CD4-positive, alpha-beta T cell treated with Interleukin-4 for 4 hours (primary cell): ENCODE data around the gene PCDHB3.
"Not testable (repeated sequence)": the region's sequence is repeated elsewhere in the genome, so short reads cannot be mapped to it uniquely, and the experiment has no call there.

ENCODE experiments used
- DNase-seq: peaks from one replicate; pipeline ENCODE4 v3.0.0-alpha.2; 2020

Gene PCDHB3

DNA sequence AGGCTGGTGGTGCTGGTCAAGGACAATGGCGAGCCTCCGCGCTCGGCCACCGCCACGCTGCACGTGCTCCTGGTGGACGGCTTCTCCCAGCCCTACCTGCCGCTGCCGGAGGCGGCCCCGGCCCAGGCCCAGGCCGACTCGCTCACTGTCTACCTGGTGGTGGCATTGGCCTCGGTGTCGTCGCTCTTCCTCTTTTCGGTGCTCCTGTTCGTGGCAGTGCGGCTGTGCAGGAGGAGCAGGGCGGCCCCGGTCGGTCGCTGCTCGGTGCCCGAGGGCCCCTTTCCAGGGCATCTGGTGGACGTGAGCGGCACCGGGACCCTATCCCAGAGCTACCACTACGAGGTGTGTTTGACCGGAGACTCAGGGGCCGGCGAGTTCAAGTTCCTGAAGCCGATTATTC, 37.1 kb downstream of the PCDHB3 start:
- DNase-seq = not testable (repeated sequence)

DNA sequence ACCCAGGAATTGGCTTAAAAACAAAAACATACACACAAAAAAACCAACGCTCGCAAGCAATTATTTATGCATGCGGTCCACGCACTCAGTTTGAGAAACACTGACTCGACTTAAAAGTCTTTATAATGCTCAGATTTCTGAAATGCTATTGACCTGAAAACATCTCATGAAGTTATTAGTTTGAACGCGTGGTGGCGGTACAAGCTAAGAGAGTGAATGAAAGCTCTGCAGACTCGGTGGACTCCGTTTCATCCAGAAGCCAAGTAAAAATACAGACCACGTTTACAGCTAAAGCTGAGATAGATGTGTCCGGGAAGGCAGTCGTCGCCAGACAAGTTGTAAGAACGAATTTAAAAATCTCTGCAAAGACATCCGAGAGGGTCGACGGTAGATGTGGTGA, 49.5 kb downstream of the PCDHB3 start, which contains the start of gene PCDHB6:
PCDHB6 (plus strand) TSS at position 246 of the 400 bp plus-strand sequence. CDS start 201 bp downstream, outside the sequence.
- no peak for DNase-seq

DNA sequence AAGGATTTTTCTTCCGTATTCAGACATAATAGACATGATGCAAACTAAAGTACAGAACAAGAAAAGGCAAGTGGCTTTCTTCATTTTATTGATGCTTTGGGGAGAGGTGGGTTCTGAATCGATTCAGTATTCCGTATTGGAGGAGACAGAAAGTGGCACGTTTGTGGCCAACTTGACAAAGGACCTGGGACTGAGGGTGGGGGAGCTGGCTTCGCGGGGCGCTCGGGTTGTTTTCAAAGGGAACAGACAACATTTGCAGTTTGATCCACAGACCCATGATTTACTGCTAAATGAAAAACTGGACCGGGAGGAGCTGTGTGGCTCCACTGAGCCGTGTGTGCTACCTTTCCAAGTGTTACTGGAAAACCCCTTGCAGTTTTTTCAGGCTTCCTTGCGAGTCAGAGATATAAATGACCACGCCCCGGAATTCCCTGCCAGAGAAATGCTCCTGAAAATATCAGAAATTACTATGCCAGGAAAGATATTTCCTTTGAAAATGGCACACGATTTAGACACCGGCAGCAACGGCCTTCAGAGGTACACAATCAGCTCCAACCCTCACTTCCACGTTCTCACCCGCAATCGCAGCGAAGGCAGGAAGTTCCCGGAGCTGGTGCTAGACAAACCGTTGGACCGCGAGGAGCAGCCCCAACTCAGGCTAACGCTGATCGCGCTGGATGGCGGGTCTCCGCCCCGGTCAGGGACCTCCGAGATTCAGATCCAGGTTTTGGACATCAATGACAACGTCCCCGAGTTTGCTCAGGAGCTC, 50.1 kb downstream of the PCDHB3 start:
- DNase-seq = no peak

DNA sequence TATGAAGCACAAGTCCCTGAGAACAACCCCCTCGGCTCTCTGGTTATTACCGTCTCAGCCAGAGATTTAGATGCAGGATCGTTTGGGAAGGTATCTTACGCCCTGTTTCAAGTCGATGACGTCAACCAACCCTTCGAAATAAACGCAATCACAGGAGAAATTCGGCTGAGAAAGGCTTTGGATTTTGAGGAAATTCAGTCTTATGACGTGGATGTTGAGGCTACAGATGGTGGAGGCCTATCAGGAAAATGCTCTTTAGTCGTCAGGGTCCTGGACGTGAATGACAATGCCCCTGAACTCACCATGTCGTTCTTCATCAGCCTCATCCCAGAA, 50.7 kb downstream of the PCDHB3 start:
- DNase-seq = no peak

DNA sequence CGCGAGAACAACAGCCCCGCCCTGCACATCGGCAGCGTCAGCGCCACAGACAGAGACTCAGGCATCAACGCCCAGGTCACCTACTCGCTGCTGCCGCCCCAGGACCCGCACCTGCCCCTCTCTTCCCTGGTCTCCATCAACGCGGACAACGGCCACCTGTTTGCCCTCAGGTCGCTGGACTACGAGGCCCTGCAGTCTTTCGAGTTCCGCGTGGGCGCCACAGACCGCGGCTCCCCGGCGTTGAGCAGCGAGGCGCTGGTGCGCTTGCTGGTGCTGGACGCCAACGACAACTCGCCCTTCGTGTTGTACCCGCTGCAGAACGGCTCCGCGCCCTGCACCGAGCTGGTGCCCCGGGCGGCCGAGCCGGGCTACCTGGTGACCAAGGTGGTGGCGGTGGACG, 51.4 kb downstream of the PCDHB3 start:
- DNase-seq = not testable (repeated sequence)

DNA sequence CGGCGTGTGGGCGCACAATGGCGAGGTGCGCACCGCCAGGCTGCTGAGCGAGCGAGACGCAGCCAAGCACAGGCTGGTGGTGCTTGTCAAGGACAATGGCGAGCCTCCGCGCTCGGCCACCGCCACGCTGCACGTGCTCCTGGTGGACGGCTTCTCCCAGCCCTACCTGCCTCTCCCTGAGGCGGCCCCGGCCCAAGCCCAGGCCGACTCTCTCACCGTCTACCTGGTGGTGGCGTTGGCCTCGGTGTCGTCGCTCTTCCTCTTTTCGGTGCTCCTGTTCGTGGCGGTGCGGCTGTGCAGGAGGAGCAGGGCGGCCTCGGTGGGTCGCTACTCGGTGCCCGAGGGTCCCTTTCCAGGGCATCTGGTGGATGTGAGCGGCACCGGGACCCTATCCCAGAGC, 51.8 kb downstream of the PCDHB3 start:
- not testable (repeated sequence) for DNase-seq
